GM10266 (cell line): Measurements from ENCODE around the gene ACP3.
A peak's percentile ranks its signal among the peaks of the same experiment; 100 is the strongest.

ENCODE experiments used
- DNase-seq: peaks from one replicate; pipeline ENCODE4 v3.0.0; 2012; ENCODE audit errors: extremely low spot score
- TF ChIP-seq, protein P1 (sequence below): IDR thresholded peaks from 2 replicates; pipeline ENCODE4 v1.5.1; 2012; ENCODE audit warnings: mild to moderate bottlenecking, low read depth; ENCODE audit not compliant: control insufficient read depth, insufficient read depth; ENCODE audit errors: missing control alignments

Gene ACP3

DNA sequence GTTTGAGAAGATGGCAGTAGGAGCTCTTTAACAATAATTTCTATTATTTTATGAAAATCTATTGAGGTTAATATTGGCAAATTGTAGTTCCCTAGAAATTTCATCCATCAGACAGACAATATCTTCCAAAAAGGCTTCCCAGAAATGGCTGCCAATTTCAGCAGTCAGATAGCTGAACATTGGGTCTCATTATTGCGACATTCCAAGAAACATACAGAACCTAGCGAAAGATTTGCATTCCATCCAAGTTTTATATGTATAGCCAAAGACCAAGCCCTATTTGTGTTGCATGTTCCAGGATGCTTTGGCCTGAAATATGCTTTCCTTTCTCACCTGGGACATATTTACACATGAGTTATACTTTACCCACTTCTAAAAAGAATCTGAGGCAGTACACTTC, 24.5 kb downstream of the ACP3 start:
- TF ChIP-seq, protein P1, sequence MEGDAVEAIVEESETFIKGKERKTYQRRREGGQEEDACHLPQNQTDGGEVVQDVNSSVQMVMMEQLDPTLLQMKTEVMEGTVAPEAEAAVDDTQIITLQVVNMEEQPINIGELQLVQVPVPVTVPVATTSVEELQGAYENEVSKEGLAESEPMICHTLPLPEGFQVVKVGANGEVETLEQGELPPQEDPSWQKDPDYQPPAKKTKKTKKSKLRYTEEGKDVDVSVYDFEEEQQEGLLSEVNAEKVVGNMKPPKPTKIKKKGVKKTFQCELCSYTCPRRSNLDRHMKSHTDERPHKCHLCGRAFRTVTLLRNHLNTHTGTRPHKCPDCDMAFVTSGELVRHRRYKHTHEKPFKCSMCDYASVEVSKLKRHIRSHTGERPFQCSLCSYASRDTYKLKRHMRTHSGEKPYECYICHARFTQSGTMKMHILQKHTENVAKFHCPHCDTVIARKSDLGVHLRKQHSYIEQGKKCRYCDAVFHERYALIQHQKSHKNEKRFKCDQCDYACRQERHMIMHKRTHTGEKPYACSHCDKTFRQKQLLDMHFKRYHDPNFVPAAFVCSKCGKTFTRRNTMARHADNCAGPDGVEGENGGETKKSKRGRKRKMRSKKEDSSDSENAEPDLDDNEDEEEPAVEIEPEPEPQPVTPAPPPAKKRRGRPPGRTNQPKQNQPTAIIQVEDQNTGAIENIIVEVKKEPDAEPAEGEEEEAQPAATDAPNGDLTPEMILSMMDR = no peak
- DNase-seq = no peak

DNA sequence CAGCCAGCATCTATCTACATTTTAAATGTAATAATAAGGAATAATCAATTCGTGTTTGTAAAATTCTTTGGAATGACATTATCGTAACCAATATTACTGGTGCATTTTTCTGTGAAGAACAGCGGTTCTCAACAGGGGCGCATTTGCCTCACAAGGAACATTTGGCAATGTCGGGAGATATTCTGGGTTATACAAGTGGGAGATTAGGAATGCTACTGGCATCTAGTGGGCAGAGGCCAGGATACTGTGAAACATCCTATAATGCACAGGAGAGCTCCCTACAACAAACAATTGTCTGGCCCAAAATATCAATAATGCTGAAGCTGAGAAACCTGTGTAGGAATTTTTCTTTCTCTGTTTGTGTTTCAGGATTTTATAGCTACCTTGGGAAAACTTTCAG, 25.0 kb downstream of the ACP3 start:
- TF ChIP-seq, protein P1 = no peak
- DNase-seq = no peak

DNA sequence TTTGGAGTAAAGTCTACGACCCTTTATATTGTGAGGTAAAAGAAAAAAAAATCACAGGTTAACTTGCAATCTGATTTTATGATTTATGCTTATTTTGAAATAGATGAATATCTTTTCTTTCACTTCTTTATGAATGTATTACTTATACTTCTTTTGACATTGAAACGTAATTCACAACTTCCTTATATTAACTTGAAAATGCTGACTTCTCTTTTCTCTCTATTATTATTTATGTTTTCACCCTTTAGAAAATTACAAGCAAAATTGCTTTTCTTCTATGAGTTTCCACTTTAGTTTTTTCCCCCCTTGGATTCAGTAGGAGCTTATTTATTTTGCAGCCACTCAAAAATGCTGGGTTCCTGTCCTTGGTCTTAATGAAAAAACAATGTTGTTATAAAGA, 25.4 kb downstream of the ACP3 start:
- DNase-seq = no peak

DNA sequence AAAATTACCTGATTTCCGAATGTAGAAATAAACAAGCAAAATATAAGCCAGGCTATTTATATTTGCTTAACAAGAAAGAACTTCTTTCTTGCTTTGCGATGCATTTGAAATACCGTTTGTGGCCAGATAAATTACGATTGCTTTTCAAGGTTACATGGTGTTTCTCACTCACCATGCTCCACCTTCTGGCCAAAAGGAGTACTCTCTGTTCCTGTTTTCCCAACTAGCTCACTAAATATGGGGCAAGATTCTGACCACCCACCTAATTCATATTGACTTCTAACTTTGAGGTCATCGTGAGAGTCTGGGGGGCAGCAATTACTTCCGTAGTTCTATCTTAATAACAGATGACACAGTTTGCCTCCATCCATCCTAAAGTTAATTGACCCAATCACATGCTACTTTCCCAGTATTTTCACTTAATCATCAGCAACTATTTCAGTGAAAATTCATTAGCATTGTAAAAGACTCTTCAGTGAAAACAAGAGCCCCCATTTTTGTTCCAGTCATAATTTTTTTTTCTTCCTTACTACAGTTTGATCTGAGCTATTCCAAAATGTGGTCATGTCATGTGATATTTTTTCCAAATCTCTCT, 25.9 kb downstream of the ACP3 start:
- DNase-seq = peak; percentile 21
- TF ChIP-seq, protein P1 = peak; percentile 76

More for the DNA sequence above, 25.4 kb downstream of the ACP3 start:
- TF ChIP-seq, protein P1 = no peak

DNA sequence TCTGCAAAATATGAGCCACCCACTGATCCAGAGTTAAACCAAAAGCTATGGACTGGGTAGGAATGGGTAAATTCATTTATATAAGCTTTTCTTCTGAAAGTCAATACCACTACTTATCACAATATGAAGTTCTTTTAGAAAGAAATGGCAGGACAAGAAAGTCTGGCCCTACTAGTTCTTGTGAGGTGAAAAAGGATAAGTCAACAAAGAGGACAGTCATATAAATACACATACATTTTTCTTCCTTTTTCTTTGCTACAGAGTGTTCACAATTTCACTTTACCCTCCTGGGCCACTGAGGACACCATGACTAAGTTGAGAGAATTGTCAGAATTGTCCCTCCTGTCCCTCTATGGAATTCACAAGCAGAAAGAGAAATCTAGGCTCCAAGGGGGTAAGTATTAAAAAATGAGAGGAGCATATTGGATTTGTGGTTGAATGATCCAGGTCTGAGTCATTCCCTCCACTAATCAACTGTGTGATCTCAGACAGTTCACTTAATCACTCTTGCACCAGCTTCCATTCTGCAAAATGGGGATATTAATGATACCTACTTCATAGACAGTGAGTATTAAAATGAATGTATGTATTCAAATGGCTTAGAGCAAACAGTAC, 27.6 kb downstream of the ACP3 start:
- no peak for DNase-seq

GRCh38 chr3:132346841-132347736, 29.9 kb downstream of the ACP3 start:
- TF ChIP-seq, protein P1 = no peak
- no peak for DNase-seq

More for the DNA sequence above, 27.6 kb downstream of the ACP3 start:
- TF ChIP-seq, protein P1 = no peak
